K562 (cell line): ENCODE data around the gene AKAP14. TPM values are rescaled to one million over a fixed set of nuclear protein-coding genes. Genes with fewer than 3 reads are reported as not detected.

ENCODE experiments used
- CCNT2 ChIP-seq: IDR thresholded peaks from 2 replicates; pipeline ENCODE4 v1.6.1; 2011; ENCODE audit warnings: borderline replicate concordance, low read depth, mild to moderate bottlenecking, moderate library complexity, mixed read lengths, low read length; ENCODE audit not compliant: insufficient read length; ENCODE audit errors: extremely low read depth
- MTA3 ChIP-seq: fragments of 450-650 bp; formaldehyde crosslinking; IDR thresholded peaks from 2 replicates; pipeline ENCODE4 v1.6.1; 2017; ENCODE audit warnings: mild to moderate bottlenecking, borderline replicate concordance
- POLR2G ChIP-seq: fragments of 200-400 bp; formaldehyde crosslinking; IDR thresholded peaks from 2 replicates; pipeline ENCODE4 v1.6.1; 2017; ENCODE audit warnings: low read depth, mild to moderate bottlenecking, antibody characterized with exemption, low read length, moderate library complexity
- RAD51 ChIP-seq: fragments of 450-650 bp; IDR thresholded peaks from 2 replicates; pipeline ENCODE4 v1.7.1; 2016; ENCODE audit warnings: low read depth, mild to moderate bottlenecking, borderline replicate concordance
- STAG1 ChIP-seq: sonication (generic); formaldehyde crosslinking; IDR thresholded peaks from 2 replicates; pipeline ENCODE4 v1.5.0; 2020; ENCODE audit warnings: missing genetic modification reagents, borderline replicate concordance
- TEAD4 ChIP-seq, 2 experiments: sonication (generic) in 1 of 2; formaldehyde crosslinking in 1 of 2; IDR thresholded peaks; 2 replicates each; pipeline versions ENCODE4 v1.6.1 to v1.8.0; 2012 to 2022; ENCODE audit warnings: borderline replicate concordance in 1 of 2, inconsistent platforms in 1 of 2, low read length in 1 of 2, mild to moderate bottlenecking in 1 of 2, missing genetic modification reagents in 1 of 2
- polyA plus RNA-seq, 8 experiments: library from polyadenylated mRNA; depleted of rRNA in 4 of 8; stranded (reverse) in 5 of 8; unstranded in 3 of 8; fragments of >200 nt; fragmentation: Nextera tagmentation in 2 of 8; fragmentation: Illumina TruSeq in 1 of 8; extraction: Ambion mirVana in 2 of 8; extraction: Trizol in 1 of 8; gene quantifications; 2 replicates each; pipeline versions ENCODE4 v1.2.1 to v1.2.3, GENCODE V29; 2011 to 2014; ENCODE audit warnings: inconsistent platforms in 1 of 8, missing spikeins in 1 of 8
- total RNA-seq, 7 experiments: library from RNA; depleted of rRNA in 6 of 7; stranded (reverse); fragments of >200 nt in 6 of 7; fragmentation: Illumina TruSeq in 2 of 7; extraction: Trizol in 2 of 7; gene quantifications; 2 replicates each; pipeline versions ENCODE4 v1.2.1 to v1.2.3, GENCODE V29; 2011 to 2021; ENCODE audit warnings: low replicate concordance in 1 of 7
- TF ChIP-seq, protein P1 (sequence below): fragments of 450-650 bp; IDR thresholded peaks from 2 replicates; pipeline ENCODE4 v1.6.1; 2017; ENCODE audit warnings: antibody characterized with exemption, mild to moderate bottlenecking

AKAP14 gene
- total and polyA plus RNA-seq, 9 of the 15 experiments (the other 6 are each of a cell fraction or from before 2014, with no cell fraction given): not detected

GRCh38 chrX:119871599-119872395, 23.9 kb upstream of the AKAP14 start, which contains the start of the genes NDUFA1 and RNF113A (continued):
- TF ChIP-seq CCNT2: peak; percentile 43
- peak; percentile 97 for TF ChIP-seq MTA3
- peak; percentile 99 for TF ChIP-seq POLR2G
- TF ChIP-seq, protein P1, sequence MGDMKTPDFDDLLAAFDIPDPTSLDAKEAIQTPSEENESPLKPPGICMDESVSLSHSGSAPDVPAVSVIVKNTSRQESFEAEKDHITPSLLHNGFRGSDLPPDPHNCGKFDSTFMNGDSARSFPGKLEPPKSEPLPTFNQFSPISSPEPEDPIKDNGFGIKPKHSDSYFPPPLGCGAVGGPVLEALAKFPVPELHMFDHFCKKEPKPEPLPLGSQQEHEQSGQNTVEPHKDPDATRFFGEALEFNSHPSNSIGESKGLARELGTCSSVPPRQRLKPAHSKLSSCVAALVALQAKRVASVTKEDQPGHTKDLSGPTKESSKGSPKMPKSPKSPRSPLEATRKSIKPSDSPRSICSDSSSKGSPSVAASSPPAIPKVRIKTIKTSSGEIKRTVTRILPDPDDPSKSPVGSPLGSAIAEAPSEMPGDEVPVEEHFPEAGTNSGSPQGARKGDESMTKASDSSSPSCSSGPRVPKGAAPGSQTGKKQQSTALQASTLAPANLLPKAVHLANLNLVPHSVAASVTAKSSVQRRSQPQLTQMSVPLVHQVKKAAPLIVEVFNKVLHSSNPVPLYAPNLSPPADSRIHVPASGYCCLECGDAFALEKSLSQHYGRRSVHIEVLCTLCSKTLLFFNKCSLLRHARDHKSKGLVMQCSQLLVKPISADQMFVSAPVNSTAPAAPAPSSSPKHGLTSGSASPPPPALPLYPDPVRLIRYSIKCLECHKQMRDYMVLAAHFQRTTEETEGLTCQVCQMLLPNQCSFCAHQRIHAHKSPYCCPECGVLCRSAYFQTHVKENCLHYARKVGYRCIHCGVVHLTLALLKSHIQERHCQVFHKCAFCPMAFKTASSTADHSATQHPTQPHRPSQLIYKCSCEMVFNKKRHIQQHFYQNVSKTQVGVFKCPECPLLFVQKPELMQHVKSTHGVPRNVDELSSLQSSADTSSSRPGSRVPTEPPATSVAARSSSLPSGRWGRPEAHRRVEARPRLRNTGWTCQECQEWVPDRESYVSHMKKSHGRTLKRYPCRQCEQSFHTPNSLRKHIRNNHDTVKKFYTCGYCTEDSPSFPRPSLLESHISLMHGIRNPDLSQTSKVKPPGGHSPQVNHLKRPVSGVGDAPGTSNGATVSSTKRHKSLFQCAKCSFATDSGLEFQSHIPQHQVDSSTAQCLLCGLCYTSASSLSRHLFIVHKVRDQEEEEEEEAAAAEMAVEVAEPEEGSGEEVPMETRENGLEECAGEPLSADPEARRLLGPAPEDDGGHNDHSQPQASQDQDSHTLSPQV: 0 out of 2 replicates have a peak, but pooled peaks have one; percentile 22
- TF ChIP-seq RAD51: no peak
- TF ChIP-seq TEAD4 (IDR thresholded peaks at IDR 0.05; ENCODE audit: low read length): peak; percentile 36; the same call in 1 of the 2 replicates
- no peak for TF ChIP-seq TEAD4 (CRISPR knock-in tag; IDR thresholded peaks at IDR 0.05; ENCODE audit: borderline replicate concordance)
- TF ChIP-seq STAG1 (CRISPR knock-in tag): no peak
- TF ChIP-seq, all 486 proteins: peak for 106
